ENCODE measurements around the gene MRNIP.

Gene MRNIP

GRCh38 chr5:179858586-179859427 lies at the start of gene MRNIP:
TSS of gene MRNIP (minus strand) at chr5:179858817. CDS start at chr5:179858796, 21 bp downstream.
- peak; percentile 81 to 92 for DNase-seq

- peak; percentile 31 to 61 for DNase-seq
These were observed 49.1 kb upstream of the MRNIP start, which contains the start of gene TBC1D9B for GRCh38 chr5:179907556-179908324. TSS of gene TBC1D9B (minus strand) at chr5:179907897. CDS start at chr5:179907821, 76 bp downstream.

- no peak for DNase-seq
These were observed 48.4 kb upstream of the MRNIP start for GRCh38 chr5:179906795-179907555.

- DNase-seq, result no peak
These were observed 47.7 kb upstream of the MRNIP start for GRCh38 chr5:179906294-179906794.

- no peak for DNase-seq
These were observed 46.5 kb upstream of the MRNIP start for GRCh38 chr5:179905161-179905560.

- DNase-seq, result no peak
These were observed 46.0 kb upstream of the MRNIP start for GRCh38 chr5:179904463-179905160.

- no peak for DNase-seq
These were observed 44.1 kb upstream of the MRNIP start for GRCh38 chr5:179902763-179903158.

- DNase-seq, result no peak
These were observed 43.5 kb upstream of the MRNIP start for GRCh38 chr5:179901915-179902762.

- DNase-seq, result no peak
These were observed 42.8 kb upstream of the MRNIP start for GRCh38 chr5:179901462-179901861.

GRCh38 chr5:179900711-179901110 lies 42.1 kb upstream of the MRNIP start:
- no peak for DNase-seq

GRCh38 chr5:179900206-179900605 lies 41.6 kb upstream of the MRNIP start:
- DNase-seq, result no peak

- DNase-seq, result no peak
These were observed 37.2 kb upstream of the MRNIP start for GRCh38 chr5:179895861-179896260.

- DNase-seq, result no peak
These were observed 35.6 kb upstream of the MRNIP start for GRCh38 chr5:179893958-179894895.

GRCh38 chr5:179893076-179893957 lies 34.7 kb upstream of the MRNIP start:
- no peak for DNase-seq

GRCh38 chr5:179892255-179892654 lies 33.6 kb upstream of the MRNIP start:
- DNase-seq, result no peak

- DNase-seq, result no peak
These were observed 32.4 kb upstream of the MRNIP start for GRCh38 chr5:179890751-179891682.

GRCh38 chr5:179889885-179890284 lies 31.3 kb upstream of the MRNIP start:
- no peak for DNase-seq

GRCh38 chr5:179887802-179888201 lies 29.2 kb upstream of the MRNIP start:
- DNase-seq, result no peak

All from NCI-H1930 (cell line).